LHCN-M2 (cell line): Measurements from ENCODE around the gene OTUB2. TPM values are rescaled to one million over a fixed set of nuclear protein-coding genes. Genes with fewer than 3 reads are reported as not detected.

Experiments
- total RNA-seq: library from RNA; depleted of rRNA; stranded (reverse); fragments of >200 nt; gene quantifications from 2 replicates; pipeline ENCODE4 v1.2.3, GENCODE V29; 2014; rRNA removed

OTUB2 gene
- total RNA-seq, 1 experiment from 2014 or later: 0.69 TPM

Other genes with a start within 250 kb of the OTUB2 start
- not detected in 2 replicates for gene PRIMA1, start 237.9 kb upstream of the OTUB2 start, total RNA-seq
- gene FAM181A, start 99.0 kb upstream of the OTUB2 start, total RNA-seq: not detected in 2 replicates
- 0.40 TPM in 1 of 2 replicates, not detected in the other for gene ASB2, start 49.8 kb upstream of the OTUB2 start, total RNA-seq
- not detected in 2 replicates for gene CCDC197, start 29.0 kb upstream of the OTUB2 start, total RNA-seq
- 155 and 171 TPM in 2 replicates for gene DDX24, start 54.9 kb downstream of the OTUB2 start, total RNA-seq
- gene IFI27L1, start 55.0 kb downstream of the OTUB2 start, total RNA-seq: 21.0 and 31.2 TPM in 2 replicates
- 0.51 and 1.5 TPM in 2 replicates for gene IFI27, start 84.4 kb downstream of the OTUB2 start, total RNA-seq
- gene IFI27L2, start 103.3 kb downstream of the OTUB2 start, total RNA-seq: 63.5 and 107 TPM in 2 replicates
- 0.19 and 0.40 TPM in 2 replicates for gene PPP4R4, start 148.0 kb downstream of the OTUB2 start, total RNA-seq